Measurements from ENCODE around the gene PHAF1. TPM values are rescaled to one million over a fixed set of nuclear protein-coding genes. Genes with fewer than 3 reads are reported as not detected.

PHAF1 gene
- total and polyA plus RNA-seq, 2 of the 8 experiments (the other 6 are each of a cell fraction or from before 2014, with no cell fraction given) = 18.6 to 26.4 TPM

GRCh38 chr16:67170168-67170948, 60.6 kb downstream of the PHAF1 start, which contains the start of gene NOL3:
Gene NOL3, plus strand, starts transcription at chr16:67170538.
- Histone ChIP-seq H4K5ac (ENCODE audit: insufficient read length, low read depth, low read length) (no peak within 1 kb of the TSS), H3K27ac (ENCODE audit: low read depth, low read length) (no peak within 1 kb of the TSS)
- no peak for FAIRE-seq

More at GRCh38 chr16:67170168-67170948, 60.6 kb downstream of the PHAF1 start, which contains the start of gene NOL3:
- H3K14ac ChIP-seq (ENCODE audit: insufficient read length) = no peak within 1 kb of the TSS
- no peaks in the 10 kb centered on the region for H3K79me2 ChIP-seq (ENCODE audit: control insufficient read depth in 1 of 2, insufficient read depth in 2 of 2, low read length in 2 of 2)
- no peaks in the 10 kb centered on the region for H3K36me3 ChIP-seq (ENCODE audit: control insufficient read depth in 2 of 4, insufficient read depth in 4 of 4, low read length in 3 of 4)
- CTCF ChIA-PET (ENCODE audit: partially characterized antibody) = interaction anchor here (0.6 to 19.3 kb wide), 22 partner anchors 9 to 253 kb away, joined by 3 to 291 read pairs (median 5); partner anchors contain the start of genes B3GNT9, CES3, ELMO3 and EXOC3L1
- TF ChIP-seq NRF1 (IDR thresholded peaks at IDR 0.05; ENCODE audit: low read depth, low read length) = peak; percentile 57
- TF ChIP-seq ASH2L (IDR thresholded peaks at IDR 0.05; ENCODE audit: low read length) = no peak
- TF ChIP-seq TCF12 (IDR thresholded peaks at IDR 0.05; ENCODE audit: low read depth, low read length) = no peak
- TF ChIP-seq MAFK (IDR thresholded peaks at IDR 0.05; ENCODE audit: low read depth, low read length) = peak; percentile 38; the same call in 1 of the 2 replicates
- peak; percentile 67 for TF ChIP-seq E2F6 (IDR thresholded peaks at IDR 0.05)
- no peak for TF ChIP-seq GABPA (IDR thresholded peaks at IDR 0.05; ENCODE audit: borderline replicate concordance, insufficient read depth, low read length)
- 0 out of 2 replicates have a peak, but pooled peaks have one; percentile 9 for TF ChIP-seq BACH1 (IDR thresholded peaks at IDR 0.05; ENCODE audit: low read length)
- no peak for TF ChIP-seq BCL11A (IDR thresholded peaks at IDR 0.05; ENCODE audit: low read depth in 2 of 2, low read length in 2 of 2)
- TF ChIP-seq, protein P1, sequence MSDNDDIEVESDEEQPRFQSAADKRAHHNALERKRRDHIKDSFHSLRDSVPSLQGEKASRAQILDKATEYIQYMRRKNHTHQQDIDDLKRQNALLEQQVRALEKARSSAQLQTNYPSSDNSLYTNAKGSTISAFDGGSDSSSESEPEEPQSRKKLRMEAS (IDR thresholded peaks at IDR 0.05) = peak; percentile 51; the same call in 1 of the 2 replicates
- peaks cover 5 to 20% of the 10 kb centered on the region in 2 experiments for H4K20me1 ChIP-seq (replicated peaks in 1 of 2; ENCODE audit: control insufficient read depth in 1 of 2, insufficient read depth in 2 of 2, low read length in 2 of 2)
- H3K4me2 ChIP-seq (ENCODE audit: insufficient read depth in 1 of 2, low read depth in 2 of 2, low read length in 2 of 2) = peak within 1 kb of the TSS; percentile 79 to 89
- peak within 1 kb of the TSS; percentile 81 for H4K8ac ChIP-seq (ENCODE audit: extremely low read depth, insufficient read depth, low read length)
- no peak within 1 kb of the TSS for H3K23ac ChIP-seq (ENCODE audit: insufficient read length)
- peaks cover 0 to 43% (median 29%) of the 10 kb centered on the region in 4 experiments; a peak in 6 of 7 replicates for H3K4me1 ChIP-seq (replicated peaks in 1 of 4; ENCODE audit: control insufficient read depth in 3 of 4, insufficient read depth in 4 of 4, low read length in 3 of 4)
- no peak within 1 kb of the TSS; a peak in 1 of 7 replicates for H3K9ac ChIP-seq (replicated peaks in 1 of 4; ENCODE audit: extremely low read depth in 1 of 4, low read depth in 3 of 4, low read length in 3 of 4)
- peak within 1 kb of the TSS; percentile 81; the same call in 1 of the 2 replicates for H2BK15ac ChIP-seq (ENCODE audit: low read length)
- no peaks in the 10 kb centered on the region for H3K9me3 ChIP-seq (ENCODE audit: insufficient read depth in 2 of 2, low read depth in 1 of 2, low read length in 1 of 2)
- H3K4me3 ChIP-seq (ENCODE audit: extremely low read depth in 1 of 4, insufficient read depth in 2 of 4, low read depth in 3 of 4, low read length in 4 of 4) = peak within 1 kb of the TSS; percentile 17 to 65 (median 50)
- H2BK12ac ChIP-seq (ENCODE audit: low read depth, low read length) = peak within 1 kb of the TSS; percentile 71; the same call in 1 of the 2 replicates
- H3K79me1 ChIP-seq (ENCODE audit: low read depth, low read length) = peaks cover 2% of the 10 kb centered on the region; the same call in 1 of the 2 replicates
- H2BK5ac ChIP-seq (ENCODE audit: low read depth, low read length) = no peak within 1 kb of the TSS
- 2% methylated on average over 27 of the region's 50 CpGs; no CpG with 5 or more reads in 1 of the 2 experiments for WGBS, 2 experiments (ENCODE audit: extremely low coverage in 1 of 2, insufficient coverage in 1 of 2, insufficient read length in 1 of 2, insufficient replicate concordance in 2 of 2, low coverage in 1 of 2, low lambda C conversion rate in 2 of 2, missing lambda C conversion rate in 1 of 2)
- peak in 1 of 2 experiments; percentile 79 for DNase-seq (ENCODE audit: low read depth in 1 of 2, low spot score in 2 of 2)
- H2AFZ ChIP-seq (ENCODE audit: low read length) = peak within 1 kb of the TSS; percentile 67; the same call in 1 of the 2 replicates
- no peak within 1 kb of the TSS; the same call in 1 of the 2 replicates for H2BK20ac ChIP-seq (ENCODE audit: low read length)
- H3K56ac ChIP-seq (replicated peaks; ENCODE audit: insufficient read length, low read depth, low read length) = peak within 1 kb of the TSS; percentile 34
- H3K23me2 ChIP-seq (ENCODE audit: low read depth, low read length) = peaks cover 21% of the 10 kb centered on the region
- POLR2A ChIA-PET (ENCODE audit: partially characterized antibody) = interaction anchor here (0.7 to 2.7 kb wide), 8 partner anchors 10 to 792 kb away, joined by 3 to 11 read pairs (median 4); partner anchors contain the start of genes ELMO3, FBXL8 and TRADD
- 0 out of 2 replicates have a peak within 1 kb of the TSS, but pooled peaks have one; percentile 69 for H2AK5ac ChIP-seq (ENCODE audit: low read depth, low read length)
- peak within 1 kb of the TSS; percentile 68 for H3K18ac ChIP-seq (ENCODE audit: extremely low read depth, low read length)
- peaks cover 77 to 97% (median 95%) of the 10 kb centered on the region in 4 experiments for H3K27me3 ChIP-seq (replicated peaks in 1 of 4; ENCODE audit: control insufficient read depth in 3 of 4, extremely low read depth in 1 of 4, insufficient read depth in 3 of 4, low read length in 3 of 4)
- no peak within 1 kb of the TSS for H4K91ac ChIP-seq (replicated peaks; ENCODE audit: insufficient read length, low read length)
- no peak within 1 kb of the TSS for H3K4ac ChIP-seq (replicated peaks; ENCODE audit: insufficient read length, low read depth, low read length)
- H2BK120ac ChIP-seq (replicated peaks; ENCODE audit: low read depth, low read length) = no peak within 1 kb of the TSS

Measured in H1 (cell line).